Left lung (tissue), 10 donors: ENCODE data around the gene ARHGEF28. TPM values are rescaled to one million over a fixed set of nuclear protein-coding genes. Genes with fewer than 3 reads are reported as not detected.

ENCODE experiments used
- ATAC-seq: fragments of 200-7000 bp; cut with Tn5 transposase; one replicate; pipeline ENCODE4 v1.9.1; 2020; ENCODE audit warnings: moderate library complexity
- DNase-seq, 4 donors: peaks; one replicate each; pipeline ENCODE4 v3.0.0-alpha.2; 2013 to 2020
- H3K27ac ChIP-seq, 2 donors: fragments of 200-600 bp; sonication (generic) in 1 of 2; one replicate each; pipeline versions ENCODE4 v1.5.0 to v1.8.0; 2020 to 2021
- H3K27me3 ChIP-seq, 2 donors: fragments of 200-600 bp; sonication (generic) in 1 of 2; one replicate each; pipeline versions ENCODE4 v1.5.0 to v1.8.0; 2020 to 2021
- H3K36me3 ChIP-seq, 2 donors: fragments of 200-600 bp; sonication (generic) in 1 of 2; one replicate each; pipeline versions ENCODE4 v1.5.0 to v1.8.0; 2020 to 2021
- H3K4me1 ChIP-seq, 2 donors: fragments of 200-600 bp; one replicate each; pipeline ENCODE4 v1.8.0; 2021
- H3K4me3 ChIP-seq, 2 donors: fragments of 200-600 bp; sonication (generic) in 1 of 2; one replicate each; pipeline versions ENCODE4 v1.5.0 to v1.8.0; 2020 to 2021; ENCODE audit warnings: mild to moderate bottlenecking in 1 of 2
- H3K9me3 ChIP-seq, 2 donors: fragments of 200-600 bp; sonication (generic) in 1 of 2; one replicate each; pipeline versions ENCODE4 v1.5.0 to v1.8.0; 2020 to 2021
- intact Hi-C, 2 donors: fragments of 100-400 bp; cut with DNase I; formaldehyde crosslinking; loops; one replicate each; pipeline versions ENCODE4 v1.11.2 to v1.14.2; 2022
- polyA plus RNA-seq, 6 donors: library from polyadenylated mRNA; unstranded; fragments of 120-200 nt; gene quantifications; one replicate each; pipeline ENCODE4 v1.2.1, GENCODE V29; 2013; ENCODE audit not compliant: insufficient read length in 6 of 6
- total RNA-seq, 2 donors: library from RNA; stranded (reverse); fragmentation: NEBNext Ultra II Directional; extraction: Animal tissue kit (Norgen Biotek cat#: 25700); gene quantifications; one replicate each; pipeline ENCODE4 v1.2.1, GENCODE V29; 2021
- TF ChIP-seq, protein P1 (sequence below), 2 donors: fragments of 200-600 bp; sonication (generic) in 1 of 2; IDR thresholded peaks; one replicate each; pipeline versions ENCODE4 v1.5.0 to v1.8.0; 2021; ENCODE audit warnings: antibody characterized with exemption in 2 of 2
- donor health status: DM: no; HTN: yes; CAD: no.
- donor health status: DM: no; HTN: no; CAD: no.

ARHGEF28 gene
- total and polyA plus RNA-seq, 8 donors = 8.4 to 16.4 (median 10.3) TPM

DNA sequence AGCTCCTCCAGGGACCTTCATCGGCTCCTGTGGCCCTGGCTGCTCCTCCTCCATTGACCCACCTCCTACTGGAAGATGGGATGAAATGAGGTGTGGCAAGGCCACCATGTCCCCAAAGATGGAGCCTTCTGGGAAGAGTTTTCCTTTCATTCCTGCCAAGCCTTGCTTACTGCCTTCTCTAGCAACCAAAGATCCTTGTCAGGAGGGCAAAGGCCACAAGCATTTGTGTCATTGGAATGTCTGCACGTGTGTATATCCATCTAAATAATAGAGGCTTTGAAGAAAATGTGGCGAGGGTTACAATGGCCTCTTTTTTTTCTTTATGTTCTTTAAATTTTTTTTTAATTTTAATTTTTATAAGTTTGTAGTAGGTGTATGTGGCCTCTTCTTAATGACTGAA lies 313.6 kb downstream of the ARHGEF28 start:
- no peak for DNase-seq
- no peak for ATAC-seq
- Histone ChIP-seq H3K4me3 (no peak overlapping the region), H3K27ac (no peak overlapping the region), H3K4me1 (no peaks in the 10 kb centered on the region), H3K36me3 (no peaks in the 10 kb centered on the region), H3K9me3 (peaks cover 0 to 9% of the 10 kb centered on the region in 2 donors), H3K27me3 (no peaks in the 10 kb centered on the region)
- intact Hi-C loops = no loop called here
- TF ChIP-seq, protein P1, sequence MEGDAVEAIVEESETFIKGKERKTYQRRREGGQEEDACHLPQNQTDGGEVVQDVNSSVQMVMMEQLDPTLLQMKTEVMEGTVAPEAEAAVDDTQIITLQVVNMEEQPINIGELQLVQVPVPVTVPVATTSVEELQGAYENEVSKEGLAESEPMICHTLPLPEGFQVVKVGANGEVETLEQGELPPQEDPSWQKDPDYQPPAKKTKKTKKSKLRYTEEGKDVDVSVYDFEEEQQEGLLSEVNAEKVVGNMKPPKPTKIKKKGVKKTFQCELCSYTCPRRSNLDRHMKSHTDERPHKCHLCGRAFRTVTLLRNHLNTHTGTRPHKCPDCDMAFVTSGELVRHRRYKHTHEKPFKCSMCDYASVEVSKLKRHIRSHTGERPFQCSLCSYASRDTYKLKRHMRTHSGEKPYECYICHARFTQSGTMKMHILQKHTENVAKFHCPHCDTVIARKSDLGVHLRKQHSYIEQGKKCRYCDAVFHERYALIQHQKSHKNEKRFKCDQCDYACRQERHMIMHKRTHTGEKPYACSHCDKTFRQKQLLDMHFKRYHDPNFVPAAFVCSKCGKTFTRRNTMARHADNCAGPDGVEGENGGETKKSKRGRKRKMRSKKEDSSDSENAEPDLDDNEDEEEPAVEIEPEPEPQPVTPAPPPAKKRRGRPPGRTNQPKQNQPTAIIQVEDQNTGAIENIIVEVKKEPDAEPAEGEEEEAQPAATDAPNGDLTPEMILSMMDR (IDR thresholded peaks at IDR 0.05) = no peak

DNA sequence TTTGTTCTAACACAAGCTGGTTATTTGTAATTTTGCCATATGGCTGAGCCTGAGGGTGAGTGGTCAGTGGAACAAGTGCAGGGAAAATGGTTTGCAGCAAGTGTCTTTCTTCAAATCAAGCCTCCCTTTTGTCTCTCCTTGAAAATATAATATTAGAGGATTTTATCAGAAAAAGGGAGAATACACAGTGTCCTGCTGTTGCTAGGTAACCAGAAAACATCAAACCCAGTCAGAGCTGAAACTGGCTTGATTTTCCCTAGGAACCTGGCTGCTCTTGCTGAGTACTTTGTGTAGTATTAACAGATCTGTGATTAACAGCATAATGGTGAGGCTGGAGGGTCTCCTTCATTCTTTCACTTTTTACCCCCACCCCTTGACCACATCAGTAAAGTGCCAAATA lies 314.0 kb downstream of the ARHGEF28 start:
- H3K27me3 ChIP-seq = no peaks in the 10 kb centered on the region
- H3K4me3 ChIP-seq = no peak overlapping the region
- TF ChIP-seq, protein P1 (IDR thresholded peaks at IDR 0.05) = no peak
- H3K36me3 ChIP-seq = no peaks in the 10 kb centered on the region
- intact Hi-C loops = no loop called here
- peak in 1 of 4 donors; percentile 19 for DNase-seq
- no peaks in the 10 kb centered on the region for H3K4me1 ChIP-seq
- no peak overlapping the region for H3K27ac ChIP-seq
- peaks cover 0 to 9% of the 10 kb centered on the region in 2 donors for H3K9me3 ChIP-seq
- no peak for ATAC-seq

DNA sequence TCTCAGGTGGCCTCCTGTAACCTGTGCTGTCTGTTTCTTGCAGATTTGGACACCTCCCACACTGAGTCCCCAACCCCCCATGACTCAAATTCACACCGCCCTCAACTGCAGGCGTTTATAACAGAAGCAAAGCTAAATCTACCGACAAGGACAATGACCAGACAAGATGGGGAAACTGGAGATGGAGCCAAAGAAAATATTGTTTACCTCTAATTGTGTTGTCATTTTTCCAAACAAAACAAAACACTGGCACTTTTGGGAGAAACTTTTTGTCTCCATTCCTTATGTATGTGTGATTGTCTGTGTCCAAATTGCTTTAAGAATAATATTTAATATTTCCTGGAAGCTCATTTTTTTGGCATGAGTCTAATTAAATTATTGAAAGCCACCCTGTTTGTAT lies 314.8 kb downstream of the ARHGEF28 start:
- ATAC-seq = no peak
- DNase-seq = no peak
- Histone ChIP-seq H3K4me1 (no peaks in the 10 kb centered on the region), H3K27me3 (no peaks in the 10 kb centered on the region), H3K27ac (no peak overlapping the region), H3K4me3 (no peak overlapping the region), H3K9me3 (peaks cover 0 to 9% of the 10 kb centered on the region in 2 donors), H3K36me3 (no peaks in the 10 kb centered on the region)
- TF ChIP-seq, protein P1 (IDR thresholded peaks at IDR 0.05) = no peak
- intact Hi-C loops = no loop called here

DNA sequence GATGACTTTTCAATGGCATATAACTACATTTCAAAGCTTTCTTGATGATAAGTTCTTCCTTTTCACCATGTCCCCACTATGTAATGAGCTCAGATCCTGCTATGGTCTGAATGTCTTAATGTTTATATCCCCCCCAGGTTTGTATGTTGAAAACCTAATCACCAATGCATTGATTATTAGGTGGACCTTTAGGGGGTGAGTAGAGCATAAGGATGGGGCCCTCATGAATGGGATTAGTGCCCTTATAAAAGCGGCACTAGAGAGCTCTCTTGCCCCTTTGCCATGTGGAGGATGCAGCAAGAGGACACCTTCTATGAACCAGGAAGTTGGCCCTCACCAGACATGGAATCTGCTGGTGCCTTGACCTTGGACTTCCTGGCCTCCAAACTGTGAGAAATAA lies 316.8 kb downstream of the ARHGEF28 start:
- intact Hi-C loops = no loop called here
- TF ChIP-seq, protein P1 (IDR thresholded peaks at IDR 0.05) = no peak
- peaks cover 0 to 9% of the 10 kb centered on the region in 2 donors for H3K9me3 ChIP-seq
- H3K27me3 ChIP-seq = no peaks in the 10 kb centered on the region
- ATAC-seq (no peak), DNase-seq (no peak)
- H3K4me1 ChIP-seq = no peaks in the 10 kb centered on the region
- no peak overlapping the region for H3K4me3 ChIP-seq
- no peaks in the 10 kb centered on the region for H3K36me3 ChIP-seq
- H3K27ac ChIP-seq = no peak overlapping the region

DNA sequence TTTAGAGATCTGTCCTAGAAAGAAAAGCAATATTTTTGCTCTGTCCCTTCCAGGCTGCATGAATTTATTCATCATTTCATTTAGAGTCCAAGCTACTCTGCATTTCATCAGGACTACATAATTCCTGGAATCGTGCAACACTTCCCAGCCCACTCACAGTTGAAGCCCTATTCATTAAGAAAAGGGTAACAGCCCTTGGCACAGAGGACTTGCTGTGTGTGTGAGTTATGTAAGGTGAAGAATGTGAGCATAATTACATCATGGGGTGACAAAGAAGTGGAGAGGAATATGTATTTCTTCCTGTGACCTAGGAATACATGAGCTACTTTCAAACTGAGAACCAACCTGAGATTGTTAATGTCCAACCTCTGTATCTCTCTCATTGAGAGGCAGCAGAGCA lies 317.4 kb downstream of the ARHGEF28 start:
- Histone ChIP-seq H3K36me3 (no peaks in the 10 kb centered on the region), H3K27ac (no peak overlapping the region), H3K4me1 (no peaks in the 10 kb centered on the region), H3K27me3 (no peaks in the 10 kb centered on the region), H3K4me3 (no peak overlapping the region), H3K9me3 (peaks cover 0 to 9% of the 10 kb centered on the region in 2 donors)
- DNase-seq = no peak
- ATAC-seq = no peak
- intact Hi-C loops = no loop called here
- TF ChIP-seq, protein P1 (IDR thresholded peaks at IDR 0.05) = no peak
